Thyroid gland (tissue), 4 donors: ENCODE results near the gene HIC1.

Source experiments
- CTCF ChIP-seq, 6 experiments: fragments of 200-600 bp in 3 of 6; fragments of 450-650 bp in 3 of 6; sonication (generic) in 3 of 6; IDR thresholded peaks; one replicate each; pipeline ENCODE4 v1.5.1; 2016 to 2019; ENCODE audit warnings: antibody characterized with exemption in 6 of 6, mild to moderate bottlenecking in 2 of 6, inconsistent platforms in 1 of 6, moderate library complexity in 1 of 6
- POLR2A ChIP-seq, 2 donors: fragments of 450-650 bp; IDR thresholded peaks; one replicate each; pipeline ENCODE4 v1.6.1; 2017; ENCODE audit warnings: antibody characterized with exemption in 2 of 2, mild to moderate bottlenecking in 2 of 2, moderate library complexity in 1 of 2

GRCh38 chr17:2092253-2092652 lies 37.4 kb downstream of the HIC1 start:
- TF ChIP-seq CTCF (IDR thresholded peaks at IDR 0.05) (no peak), POLR2A (IDR thresholded peaks at IDR 0.05) (no peak)
